Rectal smooth muscle tissue (tissue), 1 donor: ENCODE measurements around the gene HDAC11.
"Not testable (repeated sequence)": the region's sequence is repeated elsewhere in the genome, so short reads cannot be mapped to it uniquely, and the experiment has no call there.

Experiments used
- H3K27ac ChIP-seq: one replicate; pipeline ENCODE4 v1.7.0; 2013; ENCODE audit warnings: low read depth, low read length, inconsistent platforms
- H3K27me3 ChIP-seq: one replicate; pipeline ENCODE4 v1.7.0; 2013; ENCODE audit warnings: low read length; ENCODE audit not compliant: control insufficient read depth, insufficient read depth
- H3K36me3 ChIP-seq: one replicate; pipeline ENCODE4 v1.7.0; 2013; ENCODE audit warnings: low read length; ENCODE audit not compliant: control insufficient read depth, insufficient read depth
- H3K4me1 ChIP-seq: one replicate; pipeline ENCODE4 v1.7.0; 2013; ENCODE audit warnings: low read length; ENCODE audit not compliant: control insufficient read depth, insufficient read depth
- H3K4me3 ChIP-seq: one replicate; pipeline ENCODE4 v1.7.0; 2013; ENCODE audit warnings: low read length
- H3K9ac ChIP-seq: one replicate; pipeline ENCODE4 v1.7.0; 2013; ENCODE audit warnings: low read length

Gene HDAC11

GRCh38 chr3:13474776-13475303 lies 5.3 kb upstream of the HDAC11 start:
- Histone ChIP-seq H3K27ac (no peak overlapping the region), H3K27me3 (peaks cover 3% of the 10 kb centered on the region), H3K4me3 (no peak overlapping the region), H3K9ac (no peak overlapping the region), H3K4me1 (no peaks in the 10 kb centered on the region), H3K36me3 (no peaks in the 10 kb centered on the region)

GRCh38 chr3:13475871-13476590 lies 4.1 kb upstream of the HDAC11 start:
- no peaks in the 10 kb centered on the region for H3K36me3 ChIP-seq
- no peak overlapping the region for H3K27ac ChIP-seq
- H3K27me3 ChIP-seq, result peaks cover 3% of the 10 kb centered on the region

GRCh38 chr3:13477943-13478342 lies 2.2 kb upstream of the HDAC11 start:
- Histone ChIP-seq H3K36me3 (no peaks in the 10 kb centered on the region), H3K4me3 (no peak overlapping the region), H3K4me1 (peaks cover 4% of the 10 kb centered on the region), H3K27me3 (peaks cover 3% of the 10 kb centered on the region), H3K27ac (no peak overlapping the region), H3K9ac (no peak overlapping the region)

More at GRCh38 chr3:13475871-13476590, 4.1 kb upstream of the HDAC11 start:
- no peak overlapping the region for H3K4me3 ChIP-seq
- peaks cover 3% of the 10 kb centered on the region for H3K4me1 ChIP-seq
- no peak overlapping the region for H3K9ac ChIP-seq

DNA sequence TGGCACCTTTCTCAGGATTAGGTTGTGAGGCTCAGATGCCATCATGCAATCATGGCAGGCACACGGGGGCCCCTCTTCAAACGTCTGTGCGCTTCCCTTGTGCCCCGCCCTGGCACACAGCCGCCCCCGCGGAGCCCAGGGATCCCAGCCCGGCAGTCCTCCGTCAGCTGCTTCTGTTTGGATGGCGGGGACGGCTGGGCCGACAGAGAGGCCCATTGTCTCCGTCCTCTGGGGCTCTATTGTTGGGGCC lies 849 bp upstream of the HDAC11 start:
- Histone ChIP-seq H3K9ac (peak overlapping the region; percentile 94), H3K4me3 (peak overlapping the region; percentile 87), H3K4me1 (peaks cover 4% of the 10 kb centered on the region), H3K36me3 (no peaks in the 10 kb centered on the region), H3K27me3 (peaks cover 3% of the 10 kb centered on the region), H3K27ac (peak overlapping the region; percentile 97)

- H3K27ac ChIP-seq, result peak overlapping the region; percentile 23
- no peaks in the 10 kb centered on the region for H3K27me3 ChIP-seq
- H3K4me3 ChIP-seq, result peak overlapping the region; percentile 63
- H3K9ac ChIP-seq, result no peak overlapping the region
- peaks cover 11% of the 10 kb centered on the region for H3K4me1 ChIP-seq
- H3K36me3 ChIP-seq, result no peaks in the 10 kb centered on the region
These were observed 523 bp downstream of the HDAC11 start for GRCh38 chr3:13480340-13481318.

GRCh38 chr3:13482106-13482690 lies 2.1 kb downstream of the HDAC11 start:
- Histone ChIP-seq H3K36me3 (no peaks in the 10 kb centered on the region), H3K4me3 (no peak overlapping the region), H3K9ac (no peak overlapping the region), H3K4me1 (peaks cover 11% of the 10 kb centered on the region), H3K27me3 (no peaks in the 10 kb centered on the region), H3K27ac (no peak overlapping the region)

GRCh38 chr3:13483286-13483685 lies 3.2 kb downstream of the HDAC11 start:
- no peaks in the 10 kb centered on the region for H3K27me3 ChIP-seq
- H3K4me1 ChIP-seq, result peaks cover 11% of the 10 kb centered on the region
- H3K4me3 ChIP-seq, result no peak overlapping the region
- no peak overlapping the region for H3K27ac ChIP-seq
- H3K36me3 ChIP-seq, result no peaks in the 10 kb centered on the region
- no peak overlapping the region for H3K9ac ChIP-seq

- no peaks in the 10 kb centered on the region for H3K27me3 ChIP-seq
- H3K9ac ChIP-seq, result no peak overlapping the region
- no peak overlapping the region for H3K27ac ChIP-seq
- peaks cover 11% of the 10 kb centered on the region for H3K4me1 ChIP-seq
- no peaks in the 10 kb centered on the region for H3K36me3 ChIP-seq
- no peak overlapping the region for H3K4me3 ChIP-seq
These were observed 4.0 kb downstream of the HDAC11 start for GRCh38 chr3:13483988-13484695.

DNA sequence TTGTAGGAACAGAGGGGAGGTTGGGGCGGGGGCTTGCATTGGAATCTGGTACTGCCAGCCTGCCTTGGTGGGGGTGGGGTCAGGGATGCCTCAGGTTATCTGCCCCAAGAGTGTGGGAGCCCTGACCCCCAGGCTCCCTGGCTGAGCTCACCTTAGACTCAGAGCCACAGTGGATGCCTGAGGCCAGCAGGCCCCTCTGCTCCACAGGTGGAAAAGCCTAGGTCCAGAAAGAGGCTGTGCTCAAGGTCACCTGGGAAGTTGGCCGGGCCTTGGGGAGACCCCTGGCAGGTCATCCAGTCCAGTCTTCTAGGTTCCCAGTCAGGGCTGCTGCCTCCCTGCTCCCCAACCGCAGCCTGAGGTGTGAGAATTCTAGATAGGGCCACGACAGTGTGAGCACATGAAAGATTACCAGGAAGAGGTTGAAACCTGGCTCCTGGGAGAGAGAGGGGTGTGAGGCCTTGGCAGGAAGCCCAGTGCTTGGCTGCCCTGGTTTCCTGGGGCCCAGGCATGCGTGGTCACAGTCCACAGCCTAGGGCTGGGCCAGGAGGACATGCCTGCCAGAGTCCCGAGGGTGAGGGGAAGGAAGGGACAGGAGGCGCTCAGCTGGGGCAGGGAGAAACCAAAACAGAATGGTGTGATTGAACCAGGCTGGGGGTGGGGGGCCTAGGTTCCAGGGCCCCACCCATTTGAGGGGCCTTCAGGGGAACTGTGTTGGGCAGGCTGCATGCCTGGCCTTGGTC lies 4.9 kb downstream of the HDAC11 start:
- H3K27me3 ChIP-seq, result no peaks in the 10 kb centered on the region
- no peak overlapping the region for H3K27ac ChIP-seq
- H3K9ac ChIP-seq, result no peak overlapping the region
- no peak overlapping the region for H3K4me3 ChIP-seq
- peaks cover 11% of the 10 kb centered on the region for H3K4me1 ChIP-seq
- H3K36me3 ChIP-seq, result no peaks in the 10 kb centered on the region

DNA sequence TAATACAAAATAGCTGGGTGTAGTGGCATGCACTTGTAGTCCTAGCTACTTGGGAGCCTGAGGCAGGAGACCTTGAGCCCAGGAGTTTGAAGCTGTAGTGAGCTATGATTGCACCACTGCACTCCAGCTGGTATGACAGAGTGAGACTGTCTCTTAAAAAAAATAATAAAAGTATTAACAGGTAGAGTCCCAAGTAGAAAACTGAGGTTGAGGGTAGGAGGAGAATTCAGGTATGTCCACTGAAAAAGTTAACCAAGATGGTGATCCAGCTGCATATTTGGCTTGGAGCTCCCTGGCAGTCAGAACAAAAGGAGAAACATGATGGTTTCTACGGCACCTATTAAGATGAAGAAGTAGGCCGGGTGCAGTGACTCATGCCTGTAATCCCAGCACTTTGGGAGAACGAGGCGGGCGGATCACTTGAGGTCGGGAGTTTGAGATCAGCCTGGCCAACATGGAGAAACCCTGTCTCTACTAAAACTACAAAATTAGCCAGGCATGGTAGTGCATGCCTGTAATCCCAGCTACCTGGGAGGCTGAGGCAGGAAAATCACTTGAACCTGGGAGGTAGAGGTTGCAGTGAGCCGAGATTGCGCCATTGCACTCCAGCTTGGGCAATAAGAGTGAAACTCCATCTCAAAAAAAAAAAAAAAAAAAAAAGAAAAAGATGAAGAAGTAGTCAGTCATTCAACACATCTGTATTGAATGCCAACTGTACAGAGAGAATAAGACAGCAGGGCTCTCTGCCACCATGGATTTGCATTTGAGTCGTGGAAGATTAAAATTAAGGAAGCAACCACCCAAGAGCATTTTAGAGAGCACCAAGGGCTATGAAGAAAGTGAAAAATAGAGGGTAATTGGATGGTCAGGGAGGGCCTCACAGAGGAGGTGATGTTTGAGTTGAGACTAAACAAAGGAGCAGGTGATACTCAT lies 5.8 kb downstream of the HDAC11 start:
- H3K27me3 ChIP-seq, H3K36me3 ChIP-seq, H3K4me1 ChIP-seq, H3K4me3 ChIP-seq, H3K9ac ChIP-seq, H3K27ac ChIP-seq: not testable (repeated sequence)

- no peak overlapping the region for H3K4me3 ChIP-seq
- peaks cover 7% of the 10 kb centered on the region for H3K4me1 ChIP-seq
- H3K27ac ChIP-seq, result no peak overlapping the region
- no peaks in the 10 kb centered on the region for H3K27me3 ChIP-seq
- no peak overlapping the region for H3K9ac ChIP-seq
- H3K36me3 ChIP-seq, result no peaks in the 10 kb centered on the region
These were observed 7.3 kb downstream of the HDAC11 start for GRCh38 chr3:13487403-13487802.
